NB4 (cell line): ENCODE results near the gene IGF1R.

Source experiments
- DNase-seq: peaks from one replicate; pipeline ENCODE4 v3.0.0; 2010; ENCODE audit warnings: low read depth
- H3K4me3 ChIP-seq: one replicate; pipeline ENCODE4 v1.5.1; 2011; ENCODE audit warnings: mild to moderate bottlenecking, low read depth, low read length, moderate library complexity
- CTCF ChIP-seq: IDR thresholded peaks from one replicate; pipeline ENCODE4 v1.5.1; 2012; ENCODE audit warnings: low read depth, low read length
- MAX ChIP-seq: IDR thresholded peaks from 2 replicates; pipeline ENCODE4 v1.6.1; 2011; ENCODE audit warnings: low read depth, low read length
- MYC ChIP-seq: IDR thresholded peaks from 2 replicates; pipeline ENCODE4 v1.6.1; 2011; ENCODE audit warnings: low read depth, low read length
- POLR2A ChIP-seq: IDR thresholded peaks from 2 replicates; pipeline ENCODE4 v1.6.1; 2011; ENCODE audit warnings: mild to moderate bottlenecking; ENCODE audit not compliant: insufficient read length; ENCODE audit errors: extremely low read depth

The IGF1R gene

GRCh38 chr15:98926236-98926635 lies 277.9 kb downstream of the IGF1R start:
- no peak overlapping the region for H3K4me3 ChIP-seq
- no peak for DNase-seq
- TF ChIP-seq POLR2A = no peak
- TF ChIP-seq MAX = no peak
- TF ChIP-seq CTCF = no peak
- TF ChIP-seq MYC = no peak

- DNase-seq = no peak
- TF ChIP-seq MYC (no peak), CTCF (no peak), MAX (no peak), POLR2A (no peak)
- no peak overlapping the region for H3K4me3 ChIP-seq
Measured at GRCh38 chr15:98927022-98927421, 278.7 kb downstream of the IGF1R start.

- TF ChIP-seq CTCF (no peak), MYC (no peak), MAX (no peak), POLR2A (no peak)
- no peak for DNase-seq
- H3K4me3 ChIP-seq = no peak overlapping the region
Measured at GRCh38 chr15:98927996-98928395, 279.7 kb downstream of the IGF1R start.

GRCh38 chr15:98930576-98930975 lies 282.2 kb downstream of the IGF1R start:
- DNase-seq = no peak
- TF ChIP-seq POLR2A = no peak
- TF ChIP-seq MAX = no peak
- no peak for TF ChIP-seq MYC
- H3K4me3 ChIP-seq = no peak overlapping the region

DNA sequence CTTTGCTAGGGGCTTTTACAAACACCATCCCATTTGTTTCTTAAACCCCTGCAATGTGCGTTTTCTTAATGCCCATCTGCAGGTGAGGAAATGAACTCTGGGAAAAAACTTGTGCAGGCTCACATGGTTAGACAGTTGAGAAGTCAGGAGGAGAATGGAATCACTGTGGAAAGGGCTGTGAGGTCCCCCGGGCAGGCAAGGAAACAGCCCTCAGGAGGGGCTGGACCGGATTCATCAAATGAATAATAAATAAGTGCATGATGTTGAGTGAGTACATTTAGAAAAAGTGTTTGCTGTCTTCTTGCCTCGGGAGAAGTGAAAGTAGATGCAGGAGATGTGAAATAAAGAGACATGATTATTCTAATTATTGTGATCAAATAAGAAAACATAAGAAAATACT lies 282.7 kb downstream of the IGF1R start:
- no peak for DNase-seq
- no peak overlapping the region for H3K4me3 ChIP-seq
- TF ChIP-seq MAX (no peak), MYC (no peak), POLR2A (no peak), CTCF (no peak)

- H3K4me3 ChIP-seq = no peak overlapping the region
- TF ChIP-seq CTCF = no peak
- no peak for TF ChIP-seq POLR2A
- no peak for TF ChIP-seq MAX
- TF ChIP-seq MYC = no peak
- DNase-seq = no peak
Measured at GRCh38 chr15:98933406-98933805, 285.1 kb downstream of the IGF1R start.
